GM21381 (cell line): ENCODE measurements around the gene BCAT1.

Experiments
- ATAC-seq: cut with Tn5 transposase; IDR thresholded peaks from one replicate; pipeline ENCODE4 v1.9.1; 2021; ENCODE audit warnings: mild to moderate bottlenecking, moderate library complexity; ENCODE audit not compliant: unreplicated experiment

BCAT1 gene

GRCh38 chr12:24772813-24773212, 176.1 kb downstream of the BCAT1 start:
- no peak for ATAC-seq

DNA sequence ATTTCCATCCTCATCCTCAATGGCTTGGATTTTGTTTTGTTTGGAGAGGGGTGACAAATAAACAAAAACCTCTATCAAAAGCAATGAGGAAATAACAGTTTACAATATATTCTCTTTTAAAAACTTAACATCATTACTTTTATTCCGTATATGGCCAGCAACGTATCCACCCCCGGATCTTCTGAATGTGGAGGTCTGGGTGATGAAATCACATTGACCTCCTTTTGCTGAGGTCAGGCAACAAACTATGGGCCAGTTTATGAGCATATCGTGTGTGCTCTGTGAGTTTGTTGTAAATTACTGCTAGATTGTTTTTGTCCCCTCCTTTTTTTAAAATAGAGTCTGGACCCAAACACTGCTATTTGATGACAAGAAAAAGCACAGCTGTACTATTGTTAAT, 178.1 kb downstream of the BCAT1 start:
- ATAC-seq, result no peak

DNA sequence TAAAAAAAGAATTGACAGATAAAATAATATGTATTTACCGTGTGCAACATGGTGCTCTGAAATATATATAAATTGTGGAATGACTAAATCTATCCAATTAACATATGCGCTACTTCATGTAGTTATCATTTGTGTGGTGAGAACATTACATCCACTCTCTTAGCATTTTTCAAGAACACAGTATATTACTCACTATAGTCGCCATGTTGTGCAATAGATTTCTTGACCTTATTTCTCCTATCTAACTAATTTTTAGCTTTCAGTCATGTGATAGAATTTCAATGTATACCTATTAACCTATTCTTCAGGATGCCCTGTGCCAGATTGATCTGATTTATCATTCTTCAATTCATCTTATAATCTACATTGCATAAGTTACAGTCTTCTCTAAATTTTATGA, 178.6 kb downstream of the BCAT1 start:
- ATAC-seq, result no peak

DNA sequence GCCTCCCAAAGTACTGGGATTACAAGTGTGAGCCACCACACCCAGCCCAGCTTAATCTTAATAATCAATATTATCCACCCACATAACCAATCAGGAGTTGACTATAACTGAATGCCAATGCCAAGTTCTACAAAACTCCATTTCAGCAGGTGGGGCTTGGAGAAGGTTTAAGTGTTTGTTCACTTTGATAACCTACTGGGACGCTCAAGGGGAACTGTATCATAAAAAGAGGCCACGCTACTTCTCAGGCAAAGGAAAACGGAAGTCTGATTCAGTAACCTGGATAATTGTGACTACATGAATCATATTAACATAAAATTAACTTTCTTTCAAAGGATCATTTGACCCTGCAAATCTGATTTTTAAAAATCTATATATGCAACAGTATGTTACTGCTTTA, 179.2 kb downstream of the BCAT1 start:
- ATAC-seq, result no peak

DNA sequence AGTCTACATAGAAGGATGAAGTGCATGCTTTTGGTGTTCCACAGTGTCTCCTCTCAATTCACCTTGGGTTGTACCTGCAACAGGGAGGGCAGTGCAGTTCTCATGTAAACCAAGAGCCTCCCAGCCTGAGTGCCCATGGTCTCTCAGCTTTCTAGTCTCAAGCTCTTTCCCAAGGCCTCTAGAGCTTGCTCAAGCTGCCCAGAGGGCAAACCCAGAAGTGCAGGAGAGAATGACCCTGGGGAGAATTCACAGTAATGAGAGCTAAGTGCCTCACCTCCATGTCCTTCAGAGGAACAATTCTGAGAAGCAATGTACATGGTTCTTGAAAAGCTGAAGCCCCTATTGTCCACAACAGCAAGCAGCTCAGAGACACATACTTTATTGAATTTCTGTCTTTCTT, 180.5 kb downstream of the BCAT1 start:
- no peak for ATAC-seq

DNA sequence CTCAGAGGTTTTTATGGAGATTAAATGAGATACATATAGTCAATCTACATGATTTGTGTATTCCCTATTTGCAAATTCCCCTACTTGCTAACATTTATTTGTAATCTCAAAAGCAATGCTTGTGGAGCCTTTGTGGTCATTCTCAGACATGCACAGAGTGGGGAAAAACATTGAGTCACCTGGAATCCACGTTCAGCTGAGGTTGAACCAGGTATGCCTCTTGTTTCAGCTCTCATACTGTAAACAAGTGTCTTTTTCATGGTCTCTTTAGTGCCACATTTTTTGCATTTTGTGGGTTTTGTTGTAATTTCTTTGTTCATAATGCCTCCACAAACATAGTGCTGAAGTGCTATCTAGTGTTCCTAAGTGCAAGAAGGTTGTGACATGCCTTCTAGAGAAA, 181.9 kb downstream of the BCAT1 start:
- no peak for ATAC-seq

DNA sequence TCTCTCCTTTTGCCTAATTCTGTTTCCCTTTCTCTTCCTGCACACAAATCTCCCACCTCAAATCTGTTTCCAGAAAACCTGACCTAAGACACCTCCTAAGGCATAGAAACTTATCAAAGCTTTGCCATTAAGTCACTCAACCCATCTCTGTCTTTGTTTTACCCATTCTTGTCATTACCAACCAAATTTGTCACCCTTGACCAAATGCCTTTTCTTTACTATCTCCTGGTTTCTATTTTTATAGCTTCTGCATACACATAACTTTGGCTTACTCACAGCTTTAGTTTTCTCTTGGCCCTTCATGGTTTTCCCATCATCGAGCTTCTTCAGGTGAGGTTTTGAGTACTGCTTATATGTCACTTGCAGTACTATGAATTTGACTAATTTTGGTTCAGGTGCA, 184.2 kb downstream of the BCAT1 start:
- ATAC-seq, result no peak

DNA sequence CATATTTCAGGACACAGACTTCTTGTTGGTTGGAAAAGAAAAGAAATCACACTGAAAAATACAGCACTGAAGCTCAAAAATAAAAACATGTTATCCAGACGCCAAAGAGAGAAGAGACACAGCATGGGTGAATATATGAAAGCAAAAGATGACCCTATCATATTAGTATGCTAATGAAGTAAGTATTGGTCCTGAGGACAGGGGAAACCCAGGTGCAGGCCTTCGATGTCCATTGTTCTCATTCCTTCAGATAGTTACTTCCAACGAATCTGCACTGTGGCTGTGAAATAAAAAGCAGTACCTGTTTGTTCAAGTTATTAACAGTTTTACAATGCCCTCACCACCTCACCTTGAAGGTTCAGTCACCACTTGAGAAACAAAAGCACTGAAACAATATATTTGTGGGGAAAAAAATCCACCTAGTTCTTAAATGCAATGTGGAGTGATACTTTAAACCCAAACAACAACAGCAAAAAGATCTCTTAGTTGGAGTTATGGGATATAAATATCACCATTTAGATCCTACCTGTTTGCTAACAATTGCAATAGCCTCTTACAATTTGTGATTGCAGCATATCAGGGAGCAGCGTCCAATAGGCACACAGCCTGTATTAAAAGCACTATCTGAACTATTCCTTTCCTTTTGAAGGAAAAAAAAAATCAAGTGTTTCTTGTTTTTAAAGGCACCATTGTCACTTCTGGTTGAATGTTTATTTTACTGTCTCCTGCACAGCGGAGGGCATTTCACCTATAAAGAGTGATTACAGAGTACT, 188.1 kb downstream of the BCAT1 start:
- ATAC-seq, result no peak

GRCh38 chr12:24760162-24760561, 188.7 kb downstream of the BCAT1 start:
- ATAC-seq, result no peak
